Nephron (organoid): ENCODE results near the gene TANC2.
A peak's percentile ranks its signal among the peaks of the same experiment; 100 is the strongest.
"Not testable (repeated sequence)": the region's sequence is repeated elsewhere in the genome, so short reads cannot be mapped to it uniquely, and the experiment has no call there.

ENCODE experiments used
- H3K27ac Mint-ChIP-seq, 3 experiments: 2 replicates each; pipeline ENCODE4 v1.8.0; 2020; ENCODE audit warnings: mixed read lengths in 3 of 3, mild to moderate bottlenecking in 2 of 3, moderate library complexity in 1 of 3
- H3K27me3 Mint-ChIP-seq: 2 replicates; pipeline ENCODE4 v1.8.0; 2021; ENCODE audit warnings: low read depth, mild to moderate bottlenecking, moderate library complexity, mixed read lengths
- H3K36me3 Mint-ChIP-seq: 2 replicates; pipeline ENCODE4 v1.8.0; 2020; ENCODE audit warnings: low read depth, mixed read lengths
- H3K4me1 Mint-ChIP-seq: 2 replicates; pipeline ENCODE4 v1.8.0; 2020; ENCODE audit warnings: mixed read lengths
- H3K4me3 Mint-ChIP-seq, 3 experiments: 2 replicates each; pipeline ENCODE4 v1.8.0; 2020; ENCODE audit warnings: mild to moderate bottlenecking in 3 of 3, mixed read lengths in 3 of 3, moderate library complexity in 2 of 3
- H3K9me3 Mint-ChIP-seq: 2 replicates; pipeline ENCODE4 v1.8.0; 2020; ENCODE audit warnings: mixed read lengths
- TF ChIP-seq, protein P1 (sequence below), 3 experiments: fragments of 200-600 bp; sonication (generic); IDR thresholded peaks; one replicate each; pipeline ENCODE4 v1.5.0; 2021; ENCODE audit warnings: antibody characterized with exemption in 3 of 3; ENCODE audit not compliant: unreplicated experiment in 3 of 3

TANC2 gene

DNA sequence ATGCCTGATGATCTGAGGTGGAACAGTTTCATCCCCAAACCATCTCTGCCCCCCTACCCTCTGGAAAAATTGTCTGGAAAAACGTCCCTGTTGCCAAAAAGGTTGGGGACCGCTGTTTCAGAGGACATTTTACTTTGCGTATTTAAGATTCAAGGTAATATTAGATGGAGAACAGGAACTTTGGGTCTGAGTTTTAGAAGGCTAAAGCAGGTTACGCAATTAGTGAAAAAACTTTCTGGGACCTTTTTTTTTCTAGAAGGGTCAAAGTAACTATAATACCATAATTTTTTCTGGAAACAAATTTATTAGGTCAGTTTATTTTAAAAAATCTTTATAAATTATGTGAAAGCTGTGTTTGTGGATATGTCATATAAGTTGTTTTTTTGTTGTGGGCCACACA is 5.8 kb downstream of the TANC2 start:
- no peak overlapping the region for H3K4me3 Mint-ChIP-seq
- no peaks in the 10 kb centered on the region for H3K27me3 Mint-ChIP-seq
- no peak overlapping the region for H3K27ac Mint-ChIP-seq
- H3K4me1 Mint-ChIP-seq: peaks cover 22% of the 10 kb centered on the region
- no peaks in the 10 kb centered on the region for H3K9me3 Mint-ChIP-seq
- peaks cover 15% of the 10 kb centered on the region for H3K36me3 Mint-ChIP-seq
- TF ChIP-seq, protein P1, sequence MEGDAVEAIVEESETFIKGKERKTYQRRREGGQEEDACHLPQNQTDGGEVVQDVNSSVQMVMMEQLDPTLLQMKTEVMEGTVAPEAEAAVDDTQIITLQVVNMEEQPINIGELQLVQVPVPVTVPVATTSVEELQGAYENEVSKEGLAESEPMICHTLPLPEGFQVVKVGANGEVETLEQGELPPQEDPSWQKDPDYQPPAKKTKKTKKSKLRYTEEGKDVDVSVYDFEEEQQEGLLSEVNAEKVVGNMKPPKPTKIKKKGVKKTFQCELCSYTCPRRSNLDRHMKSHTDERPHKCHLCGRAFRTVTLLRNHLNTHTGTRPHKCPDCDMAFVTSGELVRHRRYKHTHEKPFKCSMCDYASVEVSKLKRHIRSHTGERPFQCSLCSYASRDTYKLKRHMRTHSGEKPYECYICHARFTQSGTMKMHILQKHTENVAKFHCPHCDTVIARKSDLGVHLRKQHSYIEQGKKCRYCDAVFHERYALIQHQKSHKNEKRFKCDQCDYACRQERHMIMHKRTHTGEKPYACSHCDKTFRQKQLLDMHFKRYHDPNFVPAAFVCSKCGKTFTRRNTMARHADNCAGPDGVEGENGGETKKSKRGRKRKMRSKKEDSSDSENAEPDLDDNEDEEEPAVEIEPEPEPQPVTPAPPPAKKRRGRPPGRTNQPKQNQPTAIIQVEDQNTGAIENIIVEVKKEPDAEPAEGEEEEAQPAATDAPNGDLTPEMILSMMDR (IDR thresholded peaks at IDR 0.05; ENCODE audit: unreplicated experiment in 3 of 3): no peak

DNA sequence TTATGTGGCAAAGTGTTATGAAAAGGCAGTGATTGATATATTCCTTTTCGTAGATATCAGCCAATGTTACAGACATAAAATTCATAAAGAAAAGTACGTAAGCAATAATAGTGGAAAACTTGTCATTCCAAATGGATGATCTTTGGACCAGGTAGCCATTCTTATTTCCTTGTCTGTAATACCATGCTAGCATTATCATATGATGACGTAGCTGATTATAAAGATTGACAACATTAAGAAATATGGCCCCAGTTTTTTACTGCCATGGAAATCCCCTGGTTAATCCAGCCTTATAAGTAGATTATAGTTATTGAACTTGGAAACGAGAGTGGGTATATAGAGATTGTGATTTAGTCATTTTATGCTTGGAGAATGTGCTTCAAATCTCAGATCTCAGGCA is 8.8 kb downstream of the TANC2 start:
- Mint-ChIP-seq H3K27ac (no peak overlapping the region), H3K27me3 (no peaks in the 10 kb centered on the region), H3K9me3 (no peaks in the 10 kb centered on the region), H3K4me3 (no peak overlapping the region), H3K36me3 (peaks cover 19% of the 10 kb centered on the region), H3K4me1 (peaks cover 5% of the 10 kb centered on the region)
- TF ChIP-seq, protein P1 (IDR thresholded peaks at IDR 0.05; ENCODE audit: unreplicated experiment in 3 of 3): no peak

DNA sequence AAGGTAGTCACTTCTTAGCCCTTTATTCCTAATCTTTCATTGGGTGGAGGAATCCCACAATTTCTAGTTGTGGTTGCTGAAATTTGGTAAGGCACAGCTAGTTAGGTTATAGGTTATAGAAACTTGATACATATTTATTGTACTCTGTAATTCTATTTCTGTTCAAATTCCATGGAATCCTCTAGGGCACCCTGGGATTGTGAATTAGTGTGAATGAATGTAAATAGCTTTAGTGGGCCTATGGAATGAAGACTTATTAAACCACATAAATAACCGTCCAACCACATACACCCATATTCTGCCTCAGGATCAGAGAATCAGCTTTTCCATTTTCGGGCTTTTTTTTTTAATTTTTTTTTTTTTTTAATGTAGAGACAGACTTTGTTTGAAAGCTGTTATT is 9.2 kb downstream of the TANC2 start:
- TF ChIP-seq, protein P1 (IDR thresholded peaks at IDR 0.05; ENCODE audit: unreplicated experiment in 3 of 3): no peak
- Mint-ChIP-seq H3K27me3 (no peaks in the 10 kb centered on the region), H3K9me3 (no peaks in the 10 kb centered on the region), H3K4me3 (no peak overlapping the region), H3K36me3 (peaks cover 19% of the 10 kb centered on the region), H3K4me1 (peaks cover 4% of the 10 kb centered on the region), H3K27ac (no peak overlapping the region)

DNA sequence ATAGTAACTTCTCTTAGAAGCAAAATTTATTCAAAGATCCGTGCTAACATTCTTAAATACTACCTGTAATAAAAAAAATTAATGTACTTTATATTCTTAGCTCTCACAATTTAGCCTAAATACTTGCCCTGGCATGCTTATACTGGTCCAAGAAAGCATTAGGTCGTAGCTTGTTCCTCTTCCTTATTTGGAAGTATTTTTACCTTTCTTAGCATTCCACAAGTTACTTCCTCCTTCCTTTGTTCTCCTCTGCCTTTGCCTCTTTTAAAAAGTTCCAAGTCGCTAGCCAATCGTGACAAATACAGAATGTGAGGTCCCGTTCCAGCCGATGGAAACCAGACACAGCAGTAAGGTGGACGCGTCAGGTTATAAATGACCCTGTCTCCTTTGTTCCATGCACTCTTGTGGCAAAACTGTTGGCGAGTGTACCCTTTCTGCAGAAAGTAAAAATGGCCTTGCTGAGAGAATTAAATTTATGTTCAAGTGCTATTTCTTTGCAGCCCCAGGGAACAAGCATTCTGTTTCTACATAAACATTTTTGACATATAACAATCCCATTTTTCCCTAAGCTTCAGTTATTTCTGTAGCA is 10.7 kb downstream of the TANC2 start:
- not testable (repeated sequence) for H3K9me3 Mint-ChIP-seq, H3K27me3 Mint-ChIP-seq, H3K4me1 Mint-ChIP-seq, H3K4me3 Mint-ChIP-seq
- H3K36me3 Mint-ChIP-seq: peaks cover 15% of the 10 kb centered on the region
- H3K27ac Mint-ChIP-seq: peak overlapping the region in 2 of 3 experiments; percentile 11 to 67

DNA sequence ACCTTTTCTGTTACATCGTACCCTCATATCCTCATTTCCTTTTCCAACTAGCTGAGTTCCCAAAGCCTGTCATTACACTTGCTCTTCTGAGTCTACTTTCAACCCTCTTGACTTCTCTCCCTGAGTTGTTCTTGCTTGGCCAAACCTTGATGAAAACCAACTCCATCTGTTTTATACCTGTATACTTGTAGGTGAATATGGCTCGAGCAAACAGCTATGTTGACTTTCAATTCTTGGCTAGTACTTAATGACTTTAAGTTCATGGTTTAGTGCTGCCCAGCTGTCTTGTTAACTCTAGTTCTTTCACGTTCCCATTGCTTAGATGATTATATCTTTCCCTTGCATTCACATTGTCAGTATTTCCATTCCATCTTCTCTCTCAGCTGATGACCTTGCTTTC is 14.8 kb downstream of the TANC2 start:
- peaks cover 25% of the 10 kb centered on the region for H3K9me3 Mint-ChIP-seq

DNA sequence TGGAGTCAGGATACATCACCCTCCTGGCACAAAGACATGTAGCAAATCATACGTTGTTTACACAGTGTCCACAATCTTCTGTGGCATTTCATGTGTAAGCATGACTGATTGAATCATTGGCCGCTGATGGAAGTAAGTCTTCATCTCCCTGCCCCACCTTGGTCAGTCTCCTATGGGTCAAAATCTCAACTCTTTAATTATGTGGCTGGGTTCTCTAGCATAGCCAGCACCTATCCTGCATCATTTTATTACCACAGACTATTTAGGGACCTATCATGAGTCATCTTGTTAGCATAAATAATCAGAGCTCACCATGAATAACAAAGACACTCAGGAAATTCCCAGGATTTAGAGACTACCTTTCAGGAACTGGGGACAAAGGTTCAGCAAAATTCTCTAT is 15.9 kb downstream of the TANC2 start:
- Mint-ChIP-seq H3K36me3 (peaks cover 14% of the 10 kb centered on the region), H3K27me3 (no peaks in the 10 kb centered on the region), H3K27ac (no peak overlapping the region), H3K9me3 (peaks cover 33% of the 10 kb centered on the region), H3K4me3 (no peak overlapping the region), H3K4me1 (peaks cover 7% of the 10 kb centered on the region)
- TF ChIP-seq, protein P1 (IDR thresholded peaks at IDR 0.05; ENCODE audit: unreplicated experiment in 3 of 3): no peak

More for the DNA sequence above, 14.8 kb downstream of the TANC2 start:
- Mint-ChIP-seq H3K4me3 (no peak overlapping the region), H3K4me1 (no peaks in the 10 kb centered on the region), H3K36me3 (peaks cover 16% of the 10 kb centered on the region), H3K27ac (no peak overlapping the region), H3K27me3 (no peaks in the 10 kb centered on the region)
- TF ChIP-seq, protein P1 (IDR thresholded peaks at IDR 0.05; ENCODE audit: unreplicated experiment in 3 of 3): no peak
